OCI-LY1 (cell line): ENCODE data around the gene AKAP8L.

Experiments used
- H2AFZ ChIP-seq: fragments of 200-600 bp; sonication (generic), shearing (Covaris generic); 2 replicates; pipeline ENCODE4 v1.6.0; 2014; ENCODE audit warnings: antibody characterized with exemption, mild to moderate bottlenecking, low read length
- H3F3A ChIP-seq: fragments of 200-600 bp; sonication (generic), shearing (Covaris generic); 2 replicates; pipeline ENCODE4 v1.6.0; 2014; ENCODE audit warnings: mild to moderate bottlenecking, antibody characterized with exemption, low read length, moderate library complexity; ENCODE audit not compliant: insufficient read depth
- H3K27ac ChIP-seq: fragments of 200-600 bp; sonication (generic); 2 replicates; pipeline ENCODE4 v1.5.1; 2014; ENCODE audit warnings: low read length, mixed run types, mild to moderate bottlenecking, low read depth; ENCODE audit not compliant: poor library complexity, severe bottlenecking
- H3K27me3 ChIP-seq: fragments of 200-600 bp; sonication (generic); 2 replicates; pipeline ENCODE4 v1.6.0; 2014; ENCODE audit warnings: antibody characterized with exemption, mild to moderate bottlenecking, low read length, moderate library complexity; ENCODE audit not compliant: insufficient read depth
- H3K36me3 ChIP-seq: fragments of 200-600 bp; sonication (generic); 2 replicates; pipeline ENCODE4 v1.6.1; 2014; ENCODE audit warnings: mild to moderate bottlenecking, antibody characterized with exemption, low read length, moderate library complexity, mixed read lengths; ENCODE audit not compliant: insufficient read depth
- H3K4me1 ChIP-seq: fragments of 200-600 bp; sonication (generic); 2 replicates; pipeline ENCODE4 v1.5.1; 2014; ENCODE audit warnings: mild to moderate bottlenecking, low read length, moderate library complexity; ENCODE audit not compliant: insufficient read depth, severe bottlenecking
- H3K4me2 ChIP-seq: fragments of 200-600 bp; sonication (generic), shearing (Covaris generic); 2 replicates; pipeline ENCODE4 v1.6.1; 2014; ENCODE audit warnings: low read length
- H3K4me3 ChIP-seq: fragments of 200-600 bp; sonication (generic); 2 replicates; pipeline ENCODE4 v1.5.1; 2014; ENCODE audit warnings: low read length, low read depth, mild to moderate bottlenecking, mixed read lengths; ENCODE audit not compliant: poor library complexity, severe bottlenecking
- H3K79me2 ChIP-seq: fragments of 200-600 bp; shearing (Covaris generic); 2 replicates; pipeline ENCODE4 v1.6.1; 2016; ENCODE audit warnings: mixed run types, low read length, mixed read lengths; ENCODE audit not compliant: insufficient read depth
- H3K9ac ChIP-seq: fragments of 200-600 bp; sonication (generic), shearing (Covaris generic); 2 replicates; pipeline ENCODE4 v1.6.1; 2014; ENCODE audit warnings: mild to moderate bottlenecking, low read length, mixed read lengths
- H3K9me2 ChIP-seq: fragments of 200-600 bp; sonication (generic), shearing (Covaris generic); 2 replicates; pipeline ENCODE4 v1.6.1; 2014; ENCODE audit warnings: low read depth, mild to moderate bottlenecking, low read length, mixed read lengths
- H3K9me3 ChIP-seq: fragments of 200-600 bp; shearing (Covaris generic); 2 replicates; pipeline ENCODE4 v1.6.1; 2014; ENCODE audit warnings: low read length, mixed read lengths
- H4K20me1 ChIP-seq: fragments of 200-600 bp; sonication (generic), shearing (Covaris generic); 2 replicates; pipeline ENCODE4 v1.6.0; 2016; ENCODE audit warnings: mild to moderate bottlenecking, low read length; ENCODE audit not compliant: insufficient read depth
- EZH2 ChIP-seq: fragments of 200-600 bp; sonication (generic), shearing (Covaris generic); IDR thresholded peaks from 2 replicates; pipeline ENCODE4 v1.8.0; 2017; ENCODE audit warnings: borderline replicate concordance, mixed run types, mild to moderate bottlenecking, antibody characterized with exemption, low read length, moderate library complexity, mixed read lengths
- TF ChIP-seq, protein P1 (sequence below): fragments of 200-600 bp; sonication (generic), shearing (Covaris generic); IDR thresholded peaks from 2 replicates; pipeline ENCODE4 v1.5.1; 2017; ENCODE audit warnings: mild to moderate bottlenecking, antibody characterized with exemption, low read length, moderate library complexity, mixed read lengths

AKAP8L gene

DNA sequence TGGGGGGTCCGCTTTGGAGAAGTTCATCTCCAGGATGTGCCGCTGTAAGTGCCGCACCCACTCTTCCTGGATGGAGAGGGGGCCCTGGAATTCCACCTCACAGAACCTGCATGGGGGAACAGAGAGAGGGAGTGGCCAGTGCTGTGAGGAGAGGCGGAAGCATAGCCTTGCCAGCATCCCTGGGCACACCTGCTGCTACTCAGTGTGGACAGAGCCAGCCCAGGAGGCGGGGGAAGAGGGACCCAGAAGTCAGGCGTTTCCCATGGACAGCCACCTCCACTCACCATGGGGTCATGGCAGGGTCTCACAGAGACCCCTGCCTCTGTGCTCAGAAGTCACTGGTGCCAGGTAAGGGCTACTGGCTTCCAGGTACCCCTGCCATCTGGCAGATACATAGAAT, 4.3 kb upstream of the AKAP8L start:
- peaks cover 62% of the 10 kb centered on the region for H3K36me3 ChIP-seq
- no peak overlapping the region for H2AFZ ChIP-seq
- no peaks in the 10 kb centered on the region for H3K27me3 ChIP-seq
- no peaks in the 10 kb centered on the region for H3K9me2 ChIP-seq
- no peak for TF ChIP-seq EZH2
- TF ChIP-seq, protein P1, sequence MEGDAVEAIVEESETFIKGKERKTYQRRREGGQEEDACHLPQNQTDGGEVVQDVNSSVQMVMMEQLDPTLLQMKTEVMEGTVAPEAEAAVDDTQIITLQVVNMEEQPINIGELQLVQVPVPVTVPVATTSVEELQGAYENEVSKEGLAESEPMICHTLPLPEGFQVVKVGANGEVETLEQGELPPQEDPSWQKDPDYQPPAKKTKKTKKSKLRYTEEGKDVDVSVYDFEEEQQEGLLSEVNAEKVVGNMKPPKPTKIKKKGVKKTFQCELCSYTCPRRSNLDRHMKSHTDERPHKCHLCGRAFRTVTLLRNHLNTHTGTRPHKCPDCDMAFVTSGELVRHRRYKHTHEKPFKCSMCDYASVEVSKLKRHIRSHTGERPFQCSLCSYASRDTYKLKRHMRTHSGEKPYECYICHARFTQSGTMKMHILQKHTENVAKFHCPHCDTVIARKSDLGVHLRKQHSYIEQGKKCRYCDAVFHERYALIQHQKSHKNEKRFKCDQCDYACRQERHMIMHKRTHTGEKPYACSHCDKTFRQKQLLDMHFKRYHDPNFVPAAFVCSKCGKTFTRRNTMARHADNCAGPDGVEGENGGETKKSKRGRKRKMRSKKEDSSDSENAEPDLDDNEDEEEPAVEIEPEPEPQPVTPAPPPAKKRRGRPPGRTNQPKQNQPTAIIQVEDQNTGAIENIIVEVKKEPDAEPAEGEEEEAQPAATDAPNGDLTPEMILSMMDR: no peak
- H4K20me1 ChIP-seq: no peaks in the 10 kb centered on the region
- peaks cover 11% of the 10 kb centered on the region for H3K4me1 ChIP-seq
- no peaks in the 10 kb centered on the region for H3F3A ChIP-seq
- H3K79me2 ChIP-seq: peaks cover 5% of the 10 kb centered on the region
- H3K9ac ChIP-seq: no peak overlapping the region
- no peak overlapping the region for H3K4me2 ChIP-seq
- H3K9me3 ChIP-seq: no peaks in the 10 kb centered on the region
- no peak overlapping the region for H3K27ac ChIP-seq
- H3K4me3 ChIP-seq: no peak overlapping the region

DNA sequence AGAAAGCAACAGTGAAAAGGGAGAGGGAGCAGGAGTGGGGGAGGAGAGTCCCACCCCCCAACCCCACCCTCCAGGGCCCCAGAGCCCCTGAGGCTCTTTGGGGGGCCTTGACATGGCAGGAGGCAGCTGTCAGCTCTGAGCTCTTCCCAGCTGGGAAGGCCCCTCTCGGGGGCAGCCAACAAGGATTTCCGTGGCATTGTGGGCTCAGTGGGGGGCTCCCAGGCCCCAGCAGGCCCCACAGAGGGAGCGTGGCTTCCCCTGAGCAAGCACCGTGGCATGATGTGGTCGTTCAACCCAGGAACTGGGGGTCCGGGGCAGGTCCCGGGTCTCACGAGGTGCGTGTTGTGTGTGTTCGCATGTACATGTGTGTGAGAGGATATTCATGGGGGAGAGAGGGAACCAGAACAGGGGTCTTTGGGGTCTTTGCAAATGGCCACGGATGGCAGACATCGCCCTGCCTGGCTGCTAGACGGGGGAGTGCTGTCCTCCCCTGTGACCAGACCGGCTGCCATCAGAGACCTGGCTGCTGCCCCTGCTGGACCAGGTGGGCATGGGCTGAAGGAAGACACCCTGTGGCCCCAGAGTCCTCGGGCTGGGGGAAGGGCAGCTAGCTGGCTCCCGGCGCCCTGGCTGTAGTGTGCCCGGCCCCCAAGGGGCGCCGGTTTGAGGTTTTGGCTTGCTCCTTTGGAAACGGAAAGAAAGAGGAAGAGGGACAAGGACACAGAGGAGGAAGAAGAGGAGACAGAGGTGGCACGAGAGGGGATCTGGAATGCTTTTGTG, 3.7 kb upstream of the AKAP8L start:
- peaks cover 11% of the 10 kb centered on the region for H3K79me2 ChIP-seq
- H3K9ac ChIP-seq: no peak overlapping the region
- H3K27me3 ChIP-seq: no peaks in the 10 kb centered on the region
- H3K9me2 ChIP-seq: no peaks in the 10 kb centered on the region
- H3K4me3 ChIP-seq: no peak overlapping the region
- no peaks in the 10 kb centered on the region for H3F3A ChIP-seq
- no peak overlapping the region for H2AFZ ChIP-seq
- peaks cover 16% of the 10 kb centered on the region for H3K4me1 ChIP-seq
- no peaks in the 10 kb centered on the region for H3K9me3 ChIP-seq
- H3K4me2 ChIP-seq: no peak overlapping the region
- peaks cover 59% of the 10 kb centered on the region for H3K36me3 ChIP-seq
- no peaks in the 10 kb centered on the region for H4K20me1 ChIP-seq
- no peak overlapping the region for H3K27ac ChIP-seq
- TF ChIP-seq EZH2: no peak
- TF ChIP-seq, protein P1: no peak

DNA sequence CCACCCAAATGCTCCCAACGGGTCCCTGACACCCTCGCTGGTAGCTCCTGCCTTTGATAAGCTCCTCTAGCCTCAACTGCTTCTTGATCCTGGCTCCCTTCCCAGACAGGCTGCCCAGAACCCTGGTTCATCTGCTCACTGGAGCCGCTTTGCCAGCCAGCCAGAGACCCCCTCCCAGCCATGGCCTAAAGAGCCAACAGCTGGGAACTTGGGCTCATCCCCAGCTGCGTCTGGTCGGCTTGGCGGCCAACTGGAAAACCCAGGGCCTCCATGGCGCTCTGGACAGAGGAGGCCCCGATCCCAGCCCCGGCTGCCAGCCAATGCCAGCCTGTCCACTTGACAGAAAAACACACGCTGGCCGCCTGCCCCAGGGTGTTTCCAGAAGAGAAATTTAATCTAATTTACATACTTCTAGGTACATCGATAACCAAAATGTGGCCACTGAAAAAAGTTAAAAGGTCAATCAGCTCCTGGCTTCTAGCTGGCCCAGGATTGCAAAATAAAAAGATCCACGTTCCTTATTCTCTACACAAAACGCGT, 3.0 kb upstream of the AKAP8L start:
- H3K4me3 ChIP-seq: no peak overlapping the region
- H3F3A ChIP-seq: no peaks in the 10 kb centered on the region
- H3K4me1 ChIP-seq: peaks cover 23% of the 10 kb centered on the region
- H3K79me2 ChIP-seq: peaks cover 18% of the 10 kb centered on the region
- H3K9ac ChIP-seq: no peak overlapping the region
- H3K27ac ChIP-seq: no peak overlapping the region
- no peaks in the 10 kb centered on the region for H3K27me3 ChIP-seq
- H4K20me1 ChIP-seq: no peaks in the 10 kb centered on the region
- no peak overlapping the region for H3K4me2 ChIP-seq
- peaks cover 58% of the 10 kb centered on the region for H3K36me3 ChIP-seq
- H2AFZ ChIP-seq: no peak overlapping the region
- H3K9me2 ChIP-seq: no peaks in the 10 kb centered on the region
- TF ChIP-seq, protein P1: no peak
- TF ChIP-seq EZH2: no peak
- H3K9me3 ChIP-seq: no peaks in the 10 kb centered on the region
